ENCODE measurements around the gene SOD1. TPM values are rescaled to one million over a fixed set of nuclear protein-coding genes. Genes with fewer than 3 reads are reported as not detected.

The SOD1 gene
- total RNA-seq, result 100 to 1,000 TPM; 237 to 410 (median 328) TPM

DNA sequence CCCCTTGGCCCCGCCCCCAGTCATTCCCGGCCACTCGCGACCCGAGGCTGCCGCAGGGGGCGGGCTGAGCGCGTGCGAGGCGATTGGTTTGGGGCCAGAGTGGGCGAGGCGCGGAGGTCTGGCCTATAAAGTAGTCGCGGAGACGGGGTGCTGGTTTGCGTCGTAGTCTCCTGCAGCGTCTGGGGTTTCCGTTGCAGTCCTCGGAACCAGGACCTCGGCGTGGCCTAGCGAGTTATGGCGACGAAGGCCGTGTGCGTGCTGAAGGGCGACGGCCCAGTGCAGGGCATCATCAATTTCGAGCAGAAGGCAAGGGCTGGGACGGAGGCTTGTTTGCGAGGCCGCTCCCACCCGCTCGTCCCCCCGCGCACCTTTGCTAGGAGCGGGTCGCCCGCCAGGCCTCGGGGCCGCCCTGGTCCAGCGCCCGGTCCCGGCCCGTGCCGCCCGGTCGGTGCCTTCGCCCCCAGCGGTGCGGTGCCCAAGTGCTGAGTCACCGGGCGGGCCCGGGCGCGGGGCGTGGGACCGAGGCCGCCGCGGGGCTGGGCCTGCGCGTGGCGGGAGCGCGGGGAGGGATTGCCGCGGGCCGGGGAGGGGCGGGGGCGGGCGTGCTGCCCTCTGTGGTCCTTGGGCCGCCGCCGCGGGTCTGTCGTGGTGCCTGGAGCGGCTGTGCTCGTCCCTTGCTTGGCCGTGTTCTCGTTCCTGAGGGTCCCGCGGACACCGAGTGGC, at the start of gene SOD1:
Gene SOD1 (plus strand): TSS at position 158 of the 723 bp plus-strand sequence. CDS start 77 bp downstream, at position 235.
- TF ChIP-seq, protein P1, sequence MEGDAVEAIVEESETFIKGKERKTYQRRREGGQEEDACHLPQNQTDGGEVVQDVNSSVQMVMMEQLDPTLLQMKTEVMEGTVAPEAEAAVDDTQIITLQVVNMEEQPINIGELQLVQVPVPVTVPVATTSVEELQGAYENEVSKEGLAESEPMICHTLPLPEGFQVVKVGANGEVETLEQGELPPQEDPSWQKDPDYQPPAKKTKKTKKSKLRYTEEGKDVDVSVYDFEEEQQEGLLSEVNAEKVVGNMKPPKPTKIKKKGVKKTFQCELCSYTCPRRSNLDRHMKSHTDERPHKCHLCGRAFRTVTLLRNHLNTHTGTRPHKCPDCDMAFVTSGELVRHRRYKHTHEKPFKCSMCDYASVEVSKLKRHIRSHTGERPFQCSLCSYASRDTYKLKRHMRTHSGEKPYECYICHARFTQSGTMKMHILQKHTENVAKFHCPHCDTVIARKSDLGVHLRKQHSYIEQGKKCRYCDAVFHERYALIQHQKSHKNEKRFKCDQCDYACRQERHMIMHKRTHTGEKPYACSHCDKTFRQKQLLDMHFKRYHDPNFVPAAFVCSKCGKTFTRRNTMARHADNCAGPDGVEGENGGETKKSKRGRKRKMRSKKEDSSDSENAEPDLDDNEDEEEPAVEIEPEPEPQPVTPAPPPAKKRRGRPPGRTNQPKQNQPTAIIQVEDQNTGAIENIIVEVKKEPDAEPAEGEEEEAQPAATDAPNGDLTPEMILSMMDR (IDR thresholded peaks at IDR 0.05; ENCODE audit: low read depth), result no peak

DNA sequence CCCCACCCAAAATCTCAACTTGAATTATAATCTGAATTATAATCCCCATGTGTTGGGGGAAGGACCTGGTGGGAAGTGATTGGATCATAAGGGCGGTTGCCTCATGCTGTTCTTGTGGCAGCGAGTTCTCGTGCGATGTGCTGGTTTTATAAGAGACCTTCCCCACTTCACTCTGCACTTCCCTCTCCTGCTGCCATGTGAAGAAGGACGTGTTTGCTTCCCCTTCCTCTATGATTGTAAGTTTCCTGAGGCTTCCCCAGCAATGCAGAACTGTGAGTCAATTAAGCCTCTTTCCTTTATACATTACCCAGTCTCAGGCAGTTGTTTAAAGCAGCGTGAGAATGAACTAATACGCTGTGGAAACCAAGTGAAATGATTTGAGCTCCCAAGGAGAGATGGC, 48.0 kb upstream of the SOD1 start:
- TF ChIP-seq, protein P1 (IDR thresholded peaks at IDR 0.05; ENCODE audit: low read depth), result no peak

DNA sequence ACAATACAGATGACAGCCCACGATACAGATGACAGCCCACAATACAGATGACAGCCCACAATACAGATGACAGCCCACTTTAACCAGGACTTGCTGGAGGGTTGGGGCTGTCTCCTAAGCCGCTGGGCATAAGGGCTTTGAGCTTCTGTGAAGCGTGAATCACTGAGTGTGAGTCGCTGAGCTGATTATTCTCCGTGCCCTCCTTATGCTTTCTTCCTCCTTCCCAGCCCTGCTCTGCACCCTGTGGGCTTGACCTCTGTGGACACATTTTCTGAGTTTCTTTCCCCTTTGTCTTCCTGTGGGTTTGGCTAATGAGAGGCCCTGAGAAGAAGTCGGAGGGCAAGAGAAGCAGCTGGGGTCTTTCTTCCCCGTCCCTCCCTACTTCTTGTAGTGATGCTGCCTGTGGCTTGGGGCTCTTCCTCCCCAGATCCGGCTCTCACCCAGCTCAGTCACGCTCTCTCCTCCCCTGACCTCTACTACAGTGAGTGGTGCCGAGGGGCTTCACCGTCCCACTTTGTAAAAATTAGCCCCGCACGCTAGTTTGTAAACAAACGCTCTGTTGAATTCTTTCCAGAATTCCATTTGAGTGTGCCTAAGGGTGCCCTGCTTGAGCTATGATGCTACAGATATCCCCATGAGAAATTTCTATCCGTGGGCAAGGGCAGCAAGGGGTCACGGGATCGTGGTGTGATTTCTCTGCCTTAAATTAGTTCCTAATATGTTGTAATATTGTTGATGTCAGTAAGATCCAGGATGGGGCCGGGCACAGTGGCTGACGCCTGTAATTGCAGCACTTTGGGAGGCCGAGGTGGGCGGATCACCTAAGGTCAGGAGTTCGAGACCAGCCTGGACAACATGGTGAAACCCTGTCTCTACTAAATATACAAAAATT, 46.4 kb upstream of the SOD1 start:
- TF ChIP-seq, protein P1 (IDR thresholded peaks at IDR 0.05; ENCODE audit: low read depth), result no peak

DNA sequence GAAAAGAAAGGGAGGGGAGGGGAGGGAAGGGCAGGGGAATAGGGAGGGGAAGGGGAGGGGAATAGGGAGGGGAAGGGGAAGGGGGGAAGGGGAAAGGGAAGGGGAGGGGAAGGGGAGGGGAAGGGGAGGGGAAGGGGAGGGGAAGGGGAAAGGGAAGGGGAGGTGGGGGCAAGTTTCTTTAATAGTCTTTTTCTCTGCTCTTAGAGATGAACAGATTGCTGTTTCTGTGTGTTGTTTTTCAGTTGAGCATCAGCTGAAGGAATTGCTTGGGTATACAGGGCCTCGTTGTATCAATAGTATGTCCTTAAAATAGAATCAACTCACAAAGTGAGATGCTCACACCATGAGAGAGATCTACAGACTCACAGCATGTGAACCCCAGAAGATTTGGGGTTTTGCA, 44.8 kb upstream of the SOD1 start:
- TF ChIP-seq, protein P1 (IDR thresholded peaks at IDR 0.05; ENCODE audit: low read depth), result no peak

DNA sequence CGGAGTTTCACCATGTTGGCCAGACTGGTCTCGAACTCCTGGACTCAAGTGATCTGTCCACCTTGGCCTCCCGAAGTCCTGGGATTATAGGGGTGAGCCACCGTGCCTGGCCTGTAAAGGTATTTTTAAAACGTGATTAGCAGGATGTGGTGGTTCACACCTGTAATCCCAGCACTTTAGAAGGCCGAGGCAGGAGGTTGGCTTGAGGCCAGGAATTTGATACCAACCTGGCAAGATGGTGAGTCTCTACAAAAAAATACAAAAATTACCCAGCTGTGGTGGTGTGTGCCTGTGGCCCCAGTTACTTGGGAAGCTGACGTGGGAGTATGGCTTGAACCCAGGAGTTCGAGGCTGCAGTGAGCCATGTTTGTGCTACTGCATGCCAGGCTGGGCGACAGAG, 43.3 kb upstream of the SOD1 start:
- TF ChIP-seq, protein P1 (IDR thresholded peaks at IDR 0.05; ENCODE audit: low read depth), result no peak

DNA sequence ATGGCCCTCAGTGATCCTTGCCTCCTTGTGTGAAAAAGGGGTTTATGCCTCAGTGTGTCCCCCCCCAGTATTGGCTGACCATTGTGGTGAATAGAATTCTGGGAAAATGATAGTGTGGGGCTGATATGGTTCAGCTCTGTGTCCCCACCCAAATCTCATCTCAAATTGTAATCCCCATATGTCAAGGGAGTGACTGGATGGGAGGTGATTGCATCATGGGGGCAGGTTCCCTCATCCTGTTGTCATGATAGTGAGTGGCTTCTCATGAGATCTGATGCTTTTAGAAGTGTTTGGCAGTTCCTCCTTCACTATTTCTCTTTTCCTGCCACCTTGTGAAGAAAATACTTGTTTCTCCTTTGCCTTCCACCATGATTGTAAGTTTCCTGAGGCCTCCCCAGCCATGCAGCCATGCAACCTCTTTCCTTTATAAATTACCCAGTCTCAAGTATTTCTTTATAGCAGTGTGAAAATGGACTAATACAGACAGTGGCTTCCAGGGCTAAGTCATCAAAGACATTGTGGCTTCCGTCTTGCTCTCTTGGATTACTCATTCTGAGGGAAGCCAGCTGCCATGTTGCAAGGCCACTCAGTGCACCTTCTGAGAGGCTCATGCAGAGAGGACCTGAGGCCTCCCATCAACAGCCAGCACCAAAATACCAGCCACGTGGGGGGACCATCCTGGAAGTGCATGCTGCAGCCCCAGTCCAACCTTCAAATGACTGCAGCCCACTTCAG, 40.6 kb upstream of the SOD1 start:
- TF ChIP-seq, protein P1 (IDR thresholded peaks at IDR 0.05; ENCODE audit: low read depth), result no peak

All from subcutaneous adipose tissue (tissue), 4 donors.